ENCODE data around the gene NOS1AP.

GRCh38 chr1:162353078-162353477 is 283.6 kb downstream of the NOS1AP start:
- TF ChIP-seq CTCF (IDR thresholded peaks at IDR 0.05; ENCODE audit: low read length) = no peak
- no peak for TF ChIP-seq EZH2 (IDR thresholded peaks at IDR 0.05; ENCODE audit: borderline replicate concordance, low read length)

Data from OCI-LY1 (cell line).